22Rv1 (cell line): ENCODE measurements around the gene NDUFS6.

ENCODE experiments used
- ZFX ChIP-seq: fragments of 450-650 bp; IDR thresholded peaks from 2 replicates; pipeline ENCODE4 v1.6.1; 2017; ENCODE audit warnings: antibody characterized with exemption, borderline replicate concordance
- TF ChIP-seq, protein P1 (sequence below): fragments of 450-650 bp; IDR thresholded peaks from 2 replicates; pipeline ENCODE4 v1.5.1; 2017; ENCODE audit warnings: mild to moderate bottlenecking

DNA sequence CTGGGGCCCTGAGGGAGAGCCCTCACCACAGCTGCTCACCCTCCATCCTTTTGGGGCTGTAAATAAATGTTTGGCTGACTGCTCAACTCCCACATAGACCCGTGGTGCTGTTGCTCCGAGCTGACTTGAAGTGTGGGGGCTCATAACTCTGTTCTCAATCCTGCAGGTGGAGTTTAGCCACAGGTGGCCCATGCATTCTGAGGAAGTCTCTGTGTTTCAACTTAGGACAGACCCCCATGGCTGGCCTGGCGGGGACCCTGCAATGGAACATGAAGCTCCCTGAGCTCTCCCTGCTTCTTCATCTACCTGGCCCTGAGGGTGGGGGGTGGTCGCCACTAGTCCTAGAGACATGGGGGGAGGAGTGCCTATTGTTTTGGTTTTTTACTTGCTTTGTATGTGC lies 19.7 kb downstream of the NDUFS6 start:
- TF ChIP-seq, protein P1, sequence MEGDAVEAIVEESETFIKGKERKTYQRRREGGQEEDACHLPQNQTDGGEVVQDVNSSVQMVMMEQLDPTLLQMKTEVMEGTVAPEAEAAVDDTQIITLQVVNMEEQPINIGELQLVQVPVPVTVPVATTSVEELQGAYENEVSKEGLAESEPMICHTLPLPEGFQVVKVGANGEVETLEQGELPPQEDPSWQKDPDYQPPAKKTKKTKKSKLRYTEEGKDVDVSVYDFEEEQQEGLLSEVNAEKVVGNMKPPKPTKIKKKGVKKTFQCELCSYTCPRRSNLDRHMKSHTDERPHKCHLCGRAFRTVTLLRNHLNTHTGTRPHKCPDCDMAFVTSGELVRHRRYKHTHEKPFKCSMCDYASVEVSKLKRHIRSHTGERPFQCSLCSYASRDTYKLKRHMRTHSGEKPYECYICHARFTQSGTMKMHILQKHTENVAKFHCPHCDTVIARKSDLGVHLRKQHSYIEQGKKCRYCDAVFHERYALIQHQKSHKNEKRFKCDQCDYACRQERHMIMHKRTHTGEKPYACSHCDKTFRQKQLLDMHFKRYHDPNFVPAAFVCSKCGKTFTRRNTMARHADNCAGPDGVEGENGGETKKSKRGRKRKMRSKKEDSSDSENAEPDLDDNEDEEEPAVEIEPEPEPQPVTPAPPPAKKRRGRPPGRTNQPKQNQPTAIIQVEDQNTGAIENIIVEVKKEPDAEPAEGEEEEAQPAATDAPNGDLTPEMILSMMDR = no peak
- no peak for TF ChIP-seq ZFX
